K562 (cell line): ENCODE data around the gene NBEAL1. TPM values are rescaled to one million over a fixed set of nuclear protein-coding genes. Genes with fewer than 3 reads are reported as not detected.
"Not testable (repeated sequence)": the region's sequence is repeated elsewhere in the genome, so short reads cannot be mapped to it uniquely, and the experiment has no call there.

Experiments used
- ATAC-seq: fragments of 200-7000 bp; cut with Tn5 transposase; 3 replicates; pipeline ENCODE4 v1.9.1; 2020; ENCODE audit warnings: moderate library complexity
- BruUV-seq: library from RNA; stranded (reverse); fragments of 400-500 nt; replicated peaks from 2 replicates; lab custom pipeline; 2021; lab: Mats Ljungman, UMichigan
- CTCF ChIA-PET: fragments of 300-600 bp; formaldehyde crosslinking; extraction: SDS; loops from one replicate; lab custom pipeline; 2021; ENCODE audit warnings: low intra/inter-chr PET ratio; lab: Yijun Ruan, JAX
- POLR2A ChIA-PET: fragments of 300-600, 350-650 bp; sonication (Branson Sonifier 250); formaldehyde crosslinking; extraction: SDS; loops from one replicate; lab custom pipeline; 2021; ENCODE audit warnings: antibody characterized with exemption, inconsistent platforms; lab: Yijun Ruan, JAX
- DNase-seq, 4 experiments: peaks; one replicate each; pipeline versions ENCODE4 v3.0.0 to v3.0.0-alpha.2; 2011 to 2018; ENCODE audit warnings: low spot score in 3 of 4, mixed read lengths in 3 of 4; ENCODE audit errors: extremely low read depth in 1 of 4
- FAIRE-seq: peaks from 2 replicates; lab custom pipeline; 2011; peaks lifted over from hg19 to GRCh38; lab: Jason Lieb, UNC
- H2AFZ ChIP-seq: 2 replicates; pipeline ENCODE4 v1.6.0; 2011; ENCODE audit warnings: low read depth, low read length, control low read depth, inconsistent platforms
- H3K27ac ChIP-seq: fragments of 200-600 bp; 3 replicates; pipeline ENCODE4 v1.8.0; 2011; ENCODE audit warnings: low read depth, mild to moderate bottlenecking, control low read depth, inconsistent platforms, low read length, moderate library complexity, mixed read lengths; ENCODE audit errors: extremely low read depth
- H3K27me3 ChIP-seq, 2 experiments: fragments of 300-600 bp in 1 of 2; 2 replicates in 1 of 2; 3 replicates in 1 of 2; pipeline versions ENCODE4 v1.6.0 to v1.8.0; 2011; ENCODE audit warnings: inconsistent platforms in 2 of 2, low read length in 2 of 2, mild to moderate bottlenecking in 1 of 2, mixed read lengths in 1 of 2, moderate library complexity in 1 of 2; ENCODE audit not compliant: control insufficient read depth in 2 of 2, insufficient read depth in 2 of 2
- H3K36me3 ChIP-seq: fragments of 300-600 bp; 3 replicates; pipeline ENCODE4 v1.8.0; 2011; ENCODE audit warnings: mild to moderate bottlenecking, low read length, inconsistent platforms; ENCODE audit not compliant: control insufficient read depth, insufficient read depth
- H3K4me1 ChIP-seq, 2 experiments: fragments of 200-600 bp in 1 of 2; replicated peaks in 1 of 2; 2 replicates in 1 of 2; 3 replicates in 1 of 2; pipeline versions ENCODE4 v1.5.1 to v1.8.0; 2011; ENCODE audit warnings: inconsistent platforms in 2 of 2, low read length in 2 of 2, mild to moderate bottlenecking in 1 of 2, mixed read lengths in 1 of 2, moderate library complexity in 1 of 2; ENCODE audit not compliant: control insufficient read depth in 2 of 2, insufficient read depth in 2 of 2
- H3K4me2 ChIP-seq: 2 replicates; pipeline ENCODE4 v1.6.1; 2011; ENCODE audit warnings: low read length, control low read depth, inconsistent platforms, mixed read lengths; ENCODE audit not compliant: insufficient read depth
- H3K4me3 ChIP-seq: fragments of 200-600 bp; sonication (generic), shearing (Covaris generic); 2 replicates; pipeline ENCODE4 v1.5.1; 2016; ENCODE audit warnings: control low read depth, inconsistent platforms
- H3K79me2 ChIP-seq: fragments of 200-600 bp; 3 replicates; pipeline ENCODE4 v1.8.0; 2011; ENCODE audit warnings: low read length, inconsistent platforms; ENCODE audit not compliant: control insufficient read depth, insufficient read depth
- H3K9ac ChIP-seq, 2 experiments: 2 replicates each; pipeline versions ENCODE4 v1.6.0 to v1.6.1; 2011; ENCODE audit warnings: low read depth in 2 of 2, low read length in 2 of 2, control low read depth in 1 of 2, inconsistent platforms in 1 of 2, mild to moderate bottlenecking in 1 of 2, mixed read lengths in 1 of 2; ENCODE audit not compliant: insufficient read depth in 1 of 2
- H3K9me1 ChIP-seq: one replicate; pipeline ENCODE4 v1.6.0; 2011; ENCODE audit warnings: inconsistent platforms, mild to moderate bottlenecking, low read length, moderate library complexity; ENCODE audit not compliant: control insufficient read depth, insufficient read depth
- H3K9me3 ChIP-seq: replicated peaks from 2 replicates; pipeline ENCODE4 v1.5.1; 2011; ENCODE audit warnings: low read depth, low read length, inconsistent platforms; ENCODE audit not compliant: control insufficient read depth, insufficient read depth
- H4K20me1 ChIP-seq: replicated peaks from 2 replicates; pipeline ENCODE4 v1.6.1; 2011; ENCODE audit warnings: low read length, inconsistent platforms, mixed read lengths; ENCODE audit not compliant: control insufficient read depth, insufficient read depth
- ATF7 ChIP-seq: fragments of 450-650 bp; IDR thresholded peaks from 2 replicates; pipeline ENCODE4 v1.7.1; 2014; ENCODE audit warnings: mild to moderate bottlenecking, moderate library complexity
- CUX1 ChIP-seq: fragments of 200-800 bp; sonication (Bioruptor generic); IDR thresholded peaks from 2 replicates; pipeline ENCODE4 v1.6.1; 2016; ENCODE audit warnings: missing genetic modification characterization, missing compliant biosample characterization
- PCBP2 ChIP-seq: fragments of 200-400 bp; formaldehyde crosslinking; IDR thresholded peaks from 2 replicates; pipeline ENCODE4 v1.6.1; 2018; ENCODE audit warnings: low read length, low read depth, mild to moderate bottlenecking, moderate library complexity; ENCODE audit not compliant: poor library complexity, severe bottlenecking
- POLR2AphosphoS5 ChIP-seq: IDR thresholded peaks from 2 replicates; pipeline ENCODE4 v1.6.1; 2011; ENCODE audit warnings: mild to moderate bottlenecking, low read depth, low read length, moderate library complexity; ENCODE audit not compliant: control insufficient read depth, insufficient read depth
- WGBS: fragments of 100-300 bp; shearing (Covaris generic); methylation state at CpG from one replicate; pipeline ENCODE4 v1.1.6; 2016; ENCODE audit warnings: low coverage, mixed read lengths; ENCODE audit not compliant: insufficient coverage; ENCODE audit errors: missing lambda C conversion rate; 5-methylcytosine and 5-hydroxymethylcytosine counted together
- in situ Hi-C: fragments of 300-500 bp; cut with MboI; formaldehyde crosslinking; loops from 4 replicates; pipeline ENCODE4 v1.15.0; 2018; ENCODE audit warnings: inconsistent platforms, mixed read lengths
- intact Hi-C: fragments of 100-400 bp; cut with micrococcal nuclease; formaldehyde crosslinking; loops from 2 replicates; pipeline ENCODE4 v1.14.2; 2022
- polyA plus RNA-seq, 8 experiments: library from polyadenylated mRNA; depleted of rRNA in 4 of 8; stranded (reverse) in 5 of 8; unstranded in 3 of 8; fragments of >200 nt; fragmentation: Nextera tagmentation in 2 of 8; fragmentation: Illumina TruSeq in 1 of 8; extraction: Ambion mirVana in 2 of 8; extraction: Trizol in 1 of 8; gene quantifications; 2 replicates each; pipeline versions ENCODE4 v1.2.1 to v1.2.3, GENCODE V29; 2011 to 2014; ENCODE audit warnings: inconsistent platforms in 1 of 8, missing spikeins in 1 of 8
- total RNA-seq, 7 experiments: library from RNA; depleted of rRNA in 6 of 7; stranded (reverse); fragments of >200 nt in 6 of 7; fragmentation: Illumina TruSeq in 2 of 7; extraction: Trizol in 2 of 7; gene quantifications; 2 replicates each; pipeline versions ENCODE4 v1.2.1 to v1.2.3, GENCODE V29; 2011 to 2021; ENCODE audit warnings: low replicate concordance in 1 of 7

NBEAL1 gene
- total and polyA plus RNA-seq, 9 of the 15 experiments (the other 6 are each of a cell fraction or from before 2014, with no cell fraction given) = 2.1 to 13.5 (median 7.3) TPM

GRCh38 chr2:203062126-203062525, 47.5 kb downstream of the NBEAL1 start (continued):
- TF ChIP-seq CUX1 (CRISPR knock-in tag) (no peak), PCBP2 (no peak), POLR2AphosphoS5 (no peak), ATF7 (no peak)
- TF ChIP-seq, all 486 proteins: peak for 0

GRCh38 chr2:203066519-203067091, 51.9 kb downstream of the NBEAL1 start:
- H2AFZ ChIP-seq, intact Hi-C loops, H3K27ac ChIP-seq, CTCF ChIA-PET, POLR2A ChIA-PET, H3K79me2 ChIP-seq, in situ Hi-C loops, H4K20me1 ChIP-seq, DNase-seq, H3K9ac ChIP-seq, H3K27me3 ChIP-seq, FAIRE-seq, BruUV-seq, H3K4me2 ChIP-seq, H3K36me3 ChIP-seq, H3K9me3 ChIP-seq, ATAC-seq, H3K4me1 ChIP-seq, H3K9me1 ChIP-seq, H3K4me3 ChIP-seq: not testable (repeated sequence)
- WGBS = 91% methylated on average over 6 of the region's 36 CpGs
